Upper lobe of left lung (tissue), 6 donors: ENCODE data around the gene DFFB. TPM values are rescaled to one million over a fixed set of nuclear protein-coding genes. Genes with fewer than 3 reads are reported as not detected.

Experiments
- ATAC-seq, 2 donors: fragments of 200-7000 bp; cut with Tn5 transposase; one replicate each; pipeline ENCODE4 v1.9.1; 2022; ENCODE audit warnings: mild to moderate bottlenecking in 2 of 2, moderate library complexity in 2 of 2; ENCODE audit not compliant: low FRiP score in 2 of 2
- DNase-seq, 2 donors: peaks; one replicate each; pipeline ENCODE4 v3.0.0-alpha.2; 2019 to 2020
- H3K27ac ChIP-seq, 4 donors: fragments of 200-600 bp; sonication (generic); one replicate each; pipeline ENCODE4 v1.5.1; 2016 to 2019
- H3K27me3 ChIP-seq, 4 donors: fragments of 200-600 bp; sonication (generic); one replicate each; pipeline ENCODE4 v1.5.1; 2017 to 2019
- H3K36me3 ChIP-seq, 4 donors: fragments of 200-600 bp; sonication (generic); one replicate each; pipeline ENCODE4 v1.5.1; 2016 to 2019
- H3K4me1 ChIP-seq, 4 donors: fragments of 200-600 bp; sonication (generic); one replicate each; pipeline ENCODE4 v1.5.1; 2018 to 2019
- H3K4me3 ChIP-seq, 4 donors: fragments of 200-600 bp; sonication (generic); one replicate each; pipeline ENCODE4 v1.5.1; 2017 to 2019; ENCODE audit warnings: mild to moderate bottlenecking in 2 of 4, moderate library complexity in 1 of 4
- H3K9me3 ChIP-seq, 4 donors: fragments of 200-600 bp; sonication (generic); one replicate each; pipeline ENCODE4 v1.5.1; 2018 to 2019
- EP300 ChIP-seq, 4 donors: sonication (generic); formaldehyde crosslinking; IDR thresholded peaks; one replicate each; pipeline ENCODE4 v1.5.1; 2017; ENCODE audit warnings: antibody characterized with exemption in 4 of 4, control low read depth in 2 of 4
- POLR2A ChIP-seq, 4 donors: fragments of 450-650 bp; IDR thresholded peaks; one replicate each; pipeline ENCODE4 v1.5.1; 2016 to 2017; ENCODE audit warnings: antibody characterized with exemption in 4 of 4, mild to moderate bottlenecking in 2 of 4
- POLR2AphosphoS5 ChIP-seq, 2 donors: sonication (generic); formaldehyde crosslinking; IDR thresholded peaks; one replicate each; pipeline ENCODE4 v1.5.1; 2017; ENCODE audit warnings: antibody characterized with exemption in 2 of 2
- WGBS, 2 donors: methylation state at CpG; one replicate each; pipeline ENCODE4 v1.1.5; 2017 to 2018; 5-methylcytosine and 5-hydroxymethylcytosine counted together
- total RNA-seq, 6 donors: library from RNA; depleted of rRNA in 4 of 6; stranded (reverse); fragments of >200 nt in 4 of 6; gene quantifications; one replicate each; pipeline versions ENCODE4 v1.1.0 to v1.2.1, GENCODE V29; 2016 to 2021
- TF ChIP-seq, protein P1 (sequence below), 6 experiments: fragments of 450-650 bp in 4 of 6; fragments of 200-600 bp in 2 of 6; sonication (generic) in 2 of 6; IDR thresholded peaks; one replicate each; pipeline ENCODE4 v1.5.1; 2016 to 2019; ENCODE audit warnings: antibody characterized with exemption in 6 of 6
- donor health status: DM: no; HTN: no; CAD: no; lungs with moderate emphysema.
- donor health status: DM: no; HTN: yes; CAD: no; lungs with severe emphysema.

DFFB gene
- total RNA-seq, 6 donors from 2014 or later, result 7.1 to 16.8 (median 9.4) TPM

GRCh38 chr1:3817821-3818597 lies 39.3 kb upstream of the DFFB start:
- Histone ChIP-seq H3K4me1 (no peaks in the 10 kb centered on the region), H3K27ac (no peak overlapping the region), H3K4me3 (no peak overlapping the region), H3K9me3 (no peaks in the 10 kb centered on the region), H3K27me3 (no peaks in the 10 kb centered on the region), H3K36me3 (peaks cover 16 to 80% (median 50%) of the 10 kb centered on the region in 4 donors)
- ATAC-seq, result no peak
- WGBS, 2 donors, result 90 to 91% methylated on average over 28 of the region's 28 CpGs
- no peak for DNase-seq
- TF ChIP-seq POLR2A (IDR thresholded peaks at IDR 0.05) (no peak), POLR2AphosphoS5 (IDR thresholded peaks at IDR 0.05) (no peak), EP300 (IDR thresholded peaks at IDR 0.05) (no peak)
- TF ChIP-seq, protein P1, sequence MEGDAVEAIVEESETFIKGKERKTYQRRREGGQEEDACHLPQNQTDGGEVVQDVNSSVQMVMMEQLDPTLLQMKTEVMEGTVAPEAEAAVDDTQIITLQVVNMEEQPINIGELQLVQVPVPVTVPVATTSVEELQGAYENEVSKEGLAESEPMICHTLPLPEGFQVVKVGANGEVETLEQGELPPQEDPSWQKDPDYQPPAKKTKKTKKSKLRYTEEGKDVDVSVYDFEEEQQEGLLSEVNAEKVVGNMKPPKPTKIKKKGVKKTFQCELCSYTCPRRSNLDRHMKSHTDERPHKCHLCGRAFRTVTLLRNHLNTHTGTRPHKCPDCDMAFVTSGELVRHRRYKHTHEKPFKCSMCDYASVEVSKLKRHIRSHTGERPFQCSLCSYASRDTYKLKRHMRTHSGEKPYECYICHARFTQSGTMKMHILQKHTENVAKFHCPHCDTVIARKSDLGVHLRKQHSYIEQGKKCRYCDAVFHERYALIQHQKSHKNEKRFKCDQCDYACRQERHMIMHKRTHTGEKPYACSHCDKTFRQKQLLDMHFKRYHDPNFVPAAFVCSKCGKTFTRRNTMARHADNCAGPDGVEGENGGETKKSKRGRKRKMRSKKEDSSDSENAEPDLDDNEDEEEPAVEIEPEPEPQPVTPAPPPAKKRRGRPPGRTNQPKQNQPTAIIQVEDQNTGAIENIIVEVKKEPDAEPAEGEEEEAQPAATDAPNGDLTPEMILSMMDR (IDR thresholded peaks at IDR 0.05), result no peak

GRCh38 chr1:3819771-3820200 lies 37.5 kb upstream of the DFFB start:
- ATAC-seq (no peak), DNase-seq (no peak)
- Histone ChIP-seq H3K36me3 (peaks cover 12 to 84% (median 57%) of the 10 kb centered on the region in 4 donors), H3K9me3 (no peaks in the 10 kb centered on the region), H3K4me1 (no peaks in the 10 kb centered on the region), H3K27me3 (no peaks in the 10 kb centered on the region), H3K27ac (no peak overlapping the region), H3K4me3 (no peak overlapping the region)
- WGBS, 2 donors, result 73% methylated on average over 10 of the region's 10 CpGs
- no peak for TF ChIP-seq EP300 (IDR thresholded peaks at IDR 0.05)
- no peak for TF ChIP-seq POLR2AphosphoS5 (IDR thresholded peaks at IDR 0.05)
- TF ChIP-seq, protein P1 (IDR thresholded peaks at IDR 0.05), result no peak
- TF ChIP-seq POLR2A (IDR thresholded peaks at IDR 0.05), result no peak

- no peaks in the 10 kb centered on the region for H3K9me3 ChIP-seq
- no peak overlapping the region for H3K27ac ChIP-seq
- TF ChIP-seq EP300 (IDR thresholded peaks at IDR 0.05) (no peak), POLR2A (IDR thresholded peaks at IDR 0.05) (no peak), POLR2AphosphoS5 (IDR thresholded peaks at IDR 0.05) (no peak)
- TF ChIP-seq, protein P1 (IDR thresholded peaks at IDR 0.05), result no peak
- H3K4me1 ChIP-seq, result no peaks in the 10 kb centered on the region
- peaks cover 11 to 83% (median 56%) of the 10 kb centered on the region in 4 donors for H3K36me3 ChIP-seq
- WGBS, 2 donors, result 85 to 93% methylated on average over 8 of the region's 8 CpGs
- no peak overlapping the region for H3K4me3 ChIP-seq
- H3K27me3 ChIP-seq, result no peaks in the 10 kb centered on the region
- no peak for ATAC-seq
- no peak for DNase-seq
Observed at GRCh38 chr1:3820316-3820715, 37.0 kb upstream of the DFFB start.

GRCh38 chr1:3821004-3821403 lies 36.3 kb upstream of the DFFB start:
- 87 to 90% methylated on average over 6 of the region's 6 CpGs for WGBS, 2 donors

More at GRCh38 chr1:3821004-3821403, 36.3 kb upstream of the DFFB start:
- H3K27me3 ChIP-seq, result no peaks in the 10 kb centered on the region
- TF ChIP-seq POLR2AphosphoS5 (IDR thresholded peaks at IDR 0.05), result no peak
- no peak for TF ChIP-seq EP300 (IDR thresholded peaks at IDR 0.05)
- TF ChIP-seq, protein P1 (IDR thresholded peaks at IDR 0.05), result no peak
- no peak for TF ChIP-seq POLR2A (IDR thresholded peaks at IDR 0.05)
- H3K36me3 ChIP-seq, result peaks cover 16 to 83% (median 56%) of the 10 kb centered on the region in 4 donors
- H3K27ac ChIP-seq, result no peak overlapping the region
- H3K4me1 ChIP-seq, result no peaks in the 10 kb centered on the region
- no peaks in the 10 kb centered on the region for H3K9me3 ChIP-seq
- no peak for DNase-seq
- ATAC-seq, result no peak
- H3K4me3 ChIP-seq, result no peak overlapping the region
